CD14-positive monocyte (primary cell): ENCODE results near the gene HNRNPLL. TPM values are rescaled to one million over a fixed set of nuclear protein-coding genes. Genes with fewer than 3 reads are reported as not detected.

Experiments
- DNase-seq, 3 donors: peaks; one replicate each; pipeline ENCODE4 v3.0.0-alpha.2; 2011 to 2022
- H2AFZ ChIP-seq: 2 replicates; pipeline ENCODE4 v1.6.0; 2012; ENCODE audit warnings: mild to moderate bottlenecking, low read depth, low read length, inconsistent platforms; ENCODE audit not compliant: insufficient read depth, poor library complexity, severe bottlenecking
- H3K27ac ChIP-seq, 2 donors: 1 replicate in 1 of 2; 2 replicates in 1 of 2; pipeline ENCODE4 v1.5.1; 2012 to 2013; ENCODE audit warnings: low read length in 2 of 2, control low read depth in 1 of 2, inconsistent platforms in 1 of 2, low read depth in 1 of 2, mild to moderate bottlenecking in 1 of 2
- H3K27me3 ChIP-seq, 2 donors: one replicate each; pipeline versions ENCODE4 v1.6.0 to v1.6.1; 2011 to 2013; ENCODE audit warnings: low read length in 2 of 2; ENCODE audit not compliant: control insufficient read depth in 2 of 2, insufficient read depth in 2 of 2
- H3K36me3 ChIP-seq, 2 donors: replicated peaks in 1 of 2; 1 replicate in 1 of 2; 2 replicates in 1 of 2; pipeline versions ENCODE4 v1.5.1 to v1.6.1; 2012 to 2013; ENCODE audit warnings: low read length in 2 of 2, control low read depth in 1 of 2, inconsistent platforms in 1 of 2, mild to moderate bottlenecking in 1 of 2; ENCODE audit not compliant: insufficient read depth in 2 of 2, control insufficient read depth in 1 of 2
- H3K4me1 ChIP-seq, 2 donors: 1 replicate in 1 of 2; 2 replicates in 1 of 2; pipeline versions ENCODE4 v1.5.1 to v1.6.1; 2012 to 2013; ENCODE audit warnings: low read length in 2 of 2, control low read depth in 1 of 2, inconsistent platforms in 1 of 2, mild to moderate bottlenecking in 1 of 2, moderate library complexity in 1 of 2; ENCODE audit not compliant: insufficient read depth in 2 of 2, control insufficient read depth in 1 of 2
- H3K4me2 ChIP-seq: replicated peaks from 2 replicates; pipeline ENCODE3; 2012; ENCODE audit warnings: low read length, moderate library complexity, mild to moderate bottlenecking; ENCODE audit not compliant: poor library complexity, severe bottlenecking; ENCODE audit errors: extremely low read depth
- H3K4me3 ChIP-seq, 3 experiments: fragments of 200-600 bp in 1 of 3; sonication (generic) in 1 of 3; replicated peaks in 1 of 3; 1 replicate in 2 of 3; 2 replicates in 1 of 3; pipeline ENCODE4 v1.5.1; 2011 to 2013; ENCODE audit warnings: low read length in 3 of 3, mild to moderate bottlenecking in 3 of 3, control low read depth in 2 of 3, low read depth in 2 of 3, inconsistent platforms in 1 of 3, moderate library complexity in 1 of 3
- H3K79me2 ChIP-seq: 2 replicates; pipeline ENCODE4 v1.6.0; 2012; ENCODE audit warnings: mild to moderate bottlenecking, control low read depth, inconsistent platforms, low read length, moderate library complexity; ENCODE audit not compliant: insufficient read depth
- H3K9ac ChIP-seq: 2 replicates; pipeline ENCODE4 v1.6.0; 2017; ENCODE audit warnings: low read length, mild to moderate bottlenecking; ENCODE audit not compliant: insufficient read depth, poor library complexity, severe bottlenecking
- H3K9me3 ChIP-seq, 2 donors: replicated peaks in 1 of 2; 1 replicate in 1 of 2; 2 replicates in 1 of 2; pipeline versions ENCODE4 v1.5.1 to v1.6.1; 2012 to 2013; ENCODE audit warnings: low read length in 2 of 2, control low read depth in 1 of 2; ENCODE audit not compliant: control insufficient read depth in 1 of 2, insufficient read depth in 1 of 2
- H4K20me1 ChIP-seq: 2 replicates; pipeline ENCODE4 v1.6.0; 2012; ENCODE audit warnings: mild to moderate bottlenecking, low read length, control low read depth, moderate library complexity; ENCODE audit not compliant: insufficient read depth
- H3K27ac Mint-ChIP-seq, 7 donors: one replicate each; pipeline ENCODE4 v1.8.0; 2020; ENCODE audit warnings: mild to moderate bottlenecking in 7 of 7, mixed read lengths in 7 of 7, moderate library complexity in 6 of 7, inconsistent platforms in 2 of 7
- H3K27me3 Mint-ChIP-seq, 3 donors: one replicate each; pipeline ENCODE4 v1.8.0; 2021 to 2022; ENCODE audit warnings: low read depth in 3 of 3, mild to moderate bottlenecking in 3 of 3, mixed read lengths in 3 of 3, moderate library complexity in 3 of 3, inconsistent platforms in 1 of 3
- H3K36me3 Mint-ChIP-seq, 2 donors: one replicate each; pipeline ENCODE4 v1.8.0; 2020; ENCODE audit warnings: mixed read lengths in 2 of 2, inconsistent platforms in 1 of 2, mild to moderate bottlenecking in 1 of 2
- H3K4me1 Mint-ChIP-seq: one replicate; pipeline ENCODE4 v1.8.0; 2020; ENCODE audit warnings: mild to moderate bottlenecking, mixed read lengths
- H3K4me3 Mint-ChIP-seq, 2 donors: one replicate each; pipeline ENCODE4 v1.8.0; 2020; ENCODE audit warnings: mild to moderate bottlenecking in 2 of 2, mixed read lengths in 2 of 2, moderate library complexity in 1 of 2
- H3K9me3 Mint-ChIP-seq, 7 donors: one replicate each; pipeline ENCODE4 v1.8.0; 2020 to 2022; ENCODE audit warnings: mixed read lengths in 7 of 7, mild to moderate bottlenecking in 6 of 7, moderate library complexity in 6 of 7, inconsistent platforms in 2 of 7
- CTCF ChIP-seq: fragments of 200-600 bp; IDR thresholded peaks from one replicate; pipeline ENCODE4 v1.8.0; 2022; ENCODE audit warnings: antibody characterized with exemption, mild to moderate bottlenecking
- WGBS: methylation state at CpG from one replicate; pipeline ENCODE4 v1.1.5; 2013; ENCODE audit warnings: missing lambda C conversion rate; ENCODE audit not compliant: insufficient coverage; 5-methylcytosine and 5-hydroxymethylcytosine counted together
- intact Hi-C, 2 donors: fragments of 100-400 bp; cut with micrococcal nuclease; formaldehyde crosslinking; loops; one replicate each; pipeline versions ENCODE4 v1.15.0 to v1.15.1; 2023
- polyA plus RNA-seq, 3 donors: library from polyadenylated mRNA; depleted of rRNA in 1 of 3; unstranded in 2 of 3; stranded (reverse) in 1 of 3; fragments of 300-500 nt in 2 of 3; fragments of >200 nt in 1 of 3; fragmentation: Illumina TruSeq in 2 of 3; gene quantifications; 1 replicate in 2 of 3; 2 replicates in 1 of 3; pipeline ENCODE4 v1.2.3, GENCODE V29; 2012 to 2021

HNRNPLL gene
- polyA plus RNA-seq, 3 donors = 12.4 to 16.8 (median 13.8) TPM

DNA sequence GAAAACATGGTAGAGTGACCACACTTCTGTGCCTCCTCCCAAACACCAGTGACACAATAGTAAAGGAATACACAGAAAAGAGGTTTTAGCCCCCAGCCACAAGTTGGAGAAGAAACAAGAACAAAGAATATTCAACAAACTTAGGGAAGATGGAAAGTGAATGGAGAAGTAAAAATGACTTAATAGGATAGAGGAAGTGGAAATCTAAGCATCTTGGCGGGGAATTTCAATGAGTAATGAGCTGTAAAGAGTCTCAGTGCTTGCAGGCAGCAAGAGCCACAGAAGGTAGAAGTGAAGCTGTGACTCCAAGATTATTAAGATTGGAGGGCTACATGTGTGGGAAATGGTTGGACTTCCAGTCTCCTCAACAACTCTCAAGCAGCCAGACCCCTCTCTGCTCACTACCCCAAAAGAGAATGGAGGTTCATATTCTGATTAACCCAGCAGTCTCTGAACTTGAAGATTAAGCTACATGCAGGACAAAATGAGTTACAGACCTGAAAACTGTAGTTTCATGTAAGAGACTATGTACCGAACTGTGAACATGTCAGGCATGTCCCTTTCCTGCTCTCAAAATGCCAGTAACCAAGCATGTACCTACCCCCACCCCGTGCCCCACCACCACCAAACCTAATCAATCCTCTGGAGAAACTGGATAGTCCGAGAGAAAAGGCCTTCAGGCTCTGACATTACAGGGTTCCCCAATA lies 16.9 kb upstream of the HNRNPLL start:
- H3K27ac Mint-ChIP-seq = peak overlapping the region; percentile 61 to 91 (median 89)
- TF ChIP-seq CTCF = no peak
- Histone ChIP-seq H3K4me1 (peaks cover 50 to 66% of the 10 kb centered on the region in 2 donors), H3K27ac (peak overlapping the region in 1 of 2 donors; percentile 61), H3K36me3 (no peaks in the 10 kb centered on the region), H4K20me1 (peaks cover 6% of the 10 kb centered on the region), H3K4me3 (peak overlapping the region in 1 of 3 experiments; percentile 16), H2AFZ (no peak overlapping the region), H3K27me3 (peaks cover 0 to under 1% of the 10 kb centered on the region in 2 donors), H3K9me3 (no peaks in the 10 kb centered on the region), H3K9ac (no peak overlapping the region), H3K79me2 (no peaks in the 10 kb centered on the region), H3K4me2 (peak overlapping the region; percentile 42)
- peak; percentile 82 to 95 (median 95) for DNase-seq
- intact Hi-C loops = loop anchor here in 1 of 2 donors (5.0 kb wide), 1 partner anchor 33 kb away; no protein-coding TSS in a partner anchor
- peak overlapping the region in 1 of 2 donors; percentile 63 for H3K4me3 Mint-ChIP-seq
- peaks cover 0 to 2% of the 10 kb centered on the region in 2 donors for H3K36me3 Mint-ChIP-seq
- no peaks in the 10 kb centered on the region for H3K9me3 Mint-ChIP-seq
- WGBS = 67% methylated on average over 3 of the region's 4 CpGs
- H3K4me1 Mint-ChIP-seq = peaks cover 59% of the 10 kb centered on the region
- H3K27me3 Mint-ChIP-seq = peaks cover 0 to 8% (median 7%) of the 10 kb centered on the region in 3 donors

GRCh38 chr2:38617301-38617700 lies 14.6 kb upstream of the HNRNPLL start:
- Mint-ChIP-seq H3K27ac (no peak overlapping the region), H3K4me1 (peaks cover 68% of the 10 kb centered on the region), H3K27me3 (peaks cover 0 to 2% (median 0%) of the 10 kb centered on the region in 3 donors), H3K9me3 (no peaks in the 10 kb centered on the region), H3K36me3 (peaks cover 0 to 2% of the 10 kb centered on the region in 2 donors), H3K4me3 (no peak overlapping the region)
- H2AFZ ChIP-seq = no peak overlapping the region
- no peak overlapping the region for H3K27ac ChIP-seq
- DNase-seq = peak in 1 of 3 donors; percentile 17
- H3K4me3 ChIP-seq = no peak overlapping the region
- no peaks in the 10 kb centered on the region for H3K79me2 ChIP-seq
- H3K9ac ChIP-seq = no peak overlapping the region
- TF ChIP-seq CTCF = no peak
- WGBS = 63% methylated on average over 1 of the region's 3 CpGs
- no peaks in the 10 kb centered on the region for H3K9me3 ChIP-seq
- H3K36me3 ChIP-seq = no peaks in the 10 kb centered on the region
- intact Hi-C loops = loop anchor here in 1 of 2 donors (5.0 kb wide), 1 partner anchor 35 kb away; no protein-coding TSS in a partner anchor
- peaks cover 59 to 76% of the 10 kb centered on the region in 2 donors for H3K4me1 ChIP-seq
- H3K27me3 ChIP-seq = no peaks in the 10 kb centered on the region
- peaks cover 6% of the 10 kb centered on the region for H4K20me1 ChIP-seq
- H3K4me2 ChIP-seq = no peak overlapping the region
